Right renal cortex interstitium (tissue), 3 donors: ENCODE measurements around the gene TMEM184B. TPM values are rescaled to one million over a fixed set of nuclear protein-coding genes. Genes with fewer than 3 reads are reported as not detected.

Source experiments
- DNase-seq, 3 donors: peaks; one replicate each; pipeline ENCODE4 v3.0.0-alpha.2; 2013; ENCODE audit warnings: low read depth in 3 of 3, low spot score in 2 of 3
- polyA plus RNA-seq, 3 donors: library from polyadenylated mRNA; unstranded; fragments of 120-200 nt; gene quantifications; one replicate each; pipeline ENCODE4 v1.2.1, GENCODE V29; 2013; ENCODE audit not compliant: insufficient read length in 3 of 3

The TMEM184B gene
- polyA plus RNA-seq, 3 donors, result 38.6 to 43.2 (median 39.8) TPM

GRCh38 chr22:38211556-38211955 lies 61.3 kb downstream of the TMEM184B start:
- no peak for DNase-seq

- DNase-seq, result no peak
These were observed 64.2 kb downstream of the TMEM184B start for GRCh38 chr22:38208551-38208968.

GRCh38 chr22:38207898-38208432 lies 64.8 kb downstream of the TMEM184B start:
- DNase-seq, result no peak

- no peak for DNase-seq
These were observed 67.3 kb downstream of the TMEM184B start for GRCh38 chr22:38205261-38206128.

GRCh38 chr22:38204784-38205183 lies 68.0 kb downstream of the TMEM184B start:
- no peak for DNase-seq

GRCh38 chr22:38203855-38204514 lies 68.8 kb downstream of the TMEM184B start:
- DNase-seq, result no peak

- DNase-seq, result no peak
These were observed 69.6 kb downstream of the TMEM184B start for GRCh38 chr22:38203090-38203810.

GRCh38 chr22:38202437-38203089 lies 70.2 kb downstream of the TMEM184B start:
- no peak for DNase-seq

- DNase-seq, result peak; percentile 78 to 90 (median 86)
These were observed 70.9 kb downstream of the TMEM184B start, which contains the start of gene MAFF for GRCh38 chr22:38201711-38202436. MAFF (plus strand) TSS chr22:38201994; CDS start chr22:38213854, 11,860 bp downstream.

- no peak for DNase-seq
These were observed 71.5 kb downstream of the TMEM184B start for GRCh38 chr22:38201371-38201710.

GRCh38 chr22:38199826-38200559 lies 72.8 kb downstream of the TMEM184B start:
- no peak for DNase-seq

GRCh38 chr22:38196791-38197419 lies 75.9 kb downstream of the TMEM184B start:
- no peak for DNase-seq

GRCh38 chr22:38193580-38193979 lies 79.2 kb downstream of the TMEM184B start:
- DNase-seq, result no peak

- no peak for DNase-seq
These were observed 80.3 kb downstream of the TMEM184B start for GRCh38 chr22:38192475-38192863.

GRCh38 chr22:38191731-38192474 lies 80.9 kb downstream of the TMEM184B start:
- no peak for DNase-seq

- DNase-seq, result no peak
These were observed 81.8 kb downstream of the TMEM184B start for GRCh38 chr22:38191055-38191454.

- DNase-seq, result no peak
These were observed 82.2 kb downstream of the TMEM184B start for GRCh38 chr22:38190581-38190980.

GRCh38 chr22:38189104-38189503 lies 83.7 kb downstream of the TMEM184B start:
- no peak for DNase-seq
